Mucosa of stomach (tissue), 1 donor: ENCODE data around the gene XIAP.
"Not testable (repeated sequence)": the region's sequence is repeated elsewhere in the genome, so short reads cannot be mapped to it uniquely, and the experiment has no call there.

Source experiments
- H3K27me3 ChIP-seq: one replicate; pipeline ENCODE4 v1.7.0; 2013; ENCODE audit warnings: mild to moderate bottlenecking, low read length; ENCODE audit not compliant: control insufficient read depth, insufficient read depth
- H3K36me3 ChIP-seq: one replicate; pipeline ENCODE4 v1.7.0; 2013; ENCODE audit warnings: low read length; ENCODE audit not compliant: control insufficient read depth, insufficient read depth
- H3K4me1 ChIP-seq: one replicate; pipeline ENCODE4 v1.7.0; 2013; ENCODE audit warnings: mild to moderate bottlenecking, low read length; ENCODE audit not compliant: control insufficient read depth, insufficient read depth
- H3K4me3 ChIP-seq: one replicate; pipeline ENCODE4 v1.7.0; 2013; ENCODE audit warnings: low read length
- H3K9ac ChIP-seq: one replicate; pipeline ENCODE4 v1.7.0; 2013; ENCODE audit warnings: mild to moderate bottlenecking, low read length, moderate library complexity
- H3K9me3 ChIP-seq: one replicate; pipeline ENCODE4 v1.7.0; 2013; ENCODE audit warnings: mild to moderate bottlenecking, low read length, moderate library complexity; ENCODE audit not compliant: control insufficient read depth
- donor health status: Pancreatic carcinoma.

XIAP gene

GRCh38 chrX:123924186-123924585 lies 64.3 kb downstream of the XIAP start:
- Histone ChIP-seq H3K4me3 (no peak overlapping the region), H3K27me3 (no peaks in the 10 kb centered on the region), H3K9me3 (no peaks in the 10 kb centered on the region), H3K9ac (no peak overlapping the region), H3K36me3 (no peaks in the 10 kb centered on the region), H3K4me1 (no peaks in the 10 kb centered on the region)

- Histone ChIP-seq H3K9me3 (no peaks in the 10 kb centered on the region), H3K4me3 (no peak overlapping the region), H3K4me1 (no peaks in the 10 kb centered on the region), H3K9ac (no peak overlapping the region), H3K27me3 (no peaks in the 10 kb centered on the region), H3K36me3 (no peaks in the 10 kb centered on the region)
Measured at GRCh38 chrX:123927845-123928244, 68.0 kb downstream of the XIAP start.

- H3K9ac ChIP-seq, H3K27me3 ChIP-seq, H3K4me1 ChIP-seq, H3K9me3 ChIP-seq, H3K4me3 ChIP-seq, H3K36me3 ChIP-seq: not testable (repeated sequence)
Measured at GRCh38 chrX:123932055-123932454, 72.2 kb downstream of the XIAP start.

DNA sequence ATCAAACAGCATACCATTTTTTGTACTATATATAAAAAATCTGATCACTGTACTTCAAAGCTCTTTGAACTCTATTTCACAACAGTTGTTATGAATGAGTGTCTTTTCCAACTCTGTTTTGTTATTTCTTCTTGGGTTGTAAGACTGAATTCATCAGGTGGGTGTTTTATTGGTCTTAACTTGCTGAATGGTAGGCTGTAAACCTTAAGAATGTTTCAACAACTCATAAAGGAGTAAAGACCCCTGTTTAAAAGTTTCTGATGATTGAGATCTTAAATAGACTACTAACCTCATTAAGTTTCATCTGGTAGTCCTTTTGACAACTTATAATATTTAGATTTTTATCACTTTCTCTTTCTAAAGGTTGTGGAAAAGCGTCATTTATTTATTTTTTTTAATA lies 83.2 kb downstream of the XIAP start:
- Histone ChIP-seq H3K36me3 (no peaks in the 10 kb centered on the region), H3K9me3 (no peaks in the 10 kb centered on the region), H3K4me1 (no peaks in the 10 kb centered on the region), H3K4me3 (no peak overlapping the region), H3K27me3 (no peaks in the 10 kb centered on the region), H3K9ac (no peak overlapping the region)

- no peaks in the 10 kb centered on the region for H3K36me3 ChIP-seq
- no peak overlapping the region for H3K9ac ChIP-seq
- no peaks in the 10 kb centered on the region for H3K27me3 ChIP-seq
- H3K9me3 ChIP-seq: no peaks in the 10 kb centered on the region
- H3K4me1 ChIP-seq: no peaks in the 10 kb centered on the region
- no peak overlapping the region for H3K4me3 ChIP-seq
Measured at GRCh38 chrX:123943488-123943887, 83.6 kb downstream of the XIAP start.

GRCh38 chrX:123949846-123950245 lies 90.0 kb downstream of the XIAP start:
- H3K9me3 ChIP-seq: no peaks in the 10 kb centered on the region
- H3K27me3 ChIP-seq: no peaks in the 10 kb centered on the region
- H3K4me1 ChIP-seq: peaks cover 9% of the 10 kb centered on the region
- H3K36me3 ChIP-seq: no peaks in the 10 kb centered on the region
- no peak overlapping the region for H3K4me3 ChIP-seq
- H3K9ac ChIP-seq: no peak overlapping the region

GRCh38 chrX:123959281-123960063 lies 99.6 kb downstream of the XIAP start:
- peak overlapping the region; percentile 97 for H3K9ac ChIP-seq
- H3K27me3 ChIP-seq: no peaks in the 10 kb centered on the region
- peak overlapping the region; percentile 60 for H3K4me3 ChIP-seq
- no peaks in the 10 kb centered on the region for H3K9me3 ChIP-seq
- H3K4me1 ChIP-seq: no peaks in the 10 kb centered on the region
- no peaks in the 10 kb centered on the region for H3K36me3 ChIP-seq

DNA sequence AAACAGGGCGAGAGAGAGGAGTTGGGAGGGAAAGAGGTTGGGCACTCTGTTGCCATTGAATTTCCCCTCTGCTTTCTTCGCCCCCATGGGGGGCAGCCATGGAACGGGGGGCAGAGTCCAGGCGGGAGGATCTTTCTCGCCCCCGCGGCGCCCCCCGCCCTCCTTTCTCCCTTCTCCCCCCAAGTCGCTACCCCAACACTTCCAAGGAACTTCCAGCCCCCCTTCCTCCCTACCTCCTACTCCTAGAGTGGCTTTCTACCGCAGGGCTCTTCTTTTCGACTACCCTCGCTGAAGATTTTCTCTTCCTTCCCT lies 101.1 kb downstream of the XIAP start:
- no peaks in the 10 kb centered on the region for H3K27me3 ChIP-seq
- peak overlapping the region; percentile 99 for H3K9ac ChIP-seq
- peak overlapping the region; percentile 82 for H3K4me3 ChIP-seq
- H3K36me3 ChIP-seq: no peaks in the 10 kb centered on the region
- H3K9me3 ChIP-seq: no peaks in the 10 kb centered on the region
- H3K4me1 ChIP-seq: peaks cover 4% of the 10 kb centered on the region

GRCh38 chrX:123961268-123962005 lies 101.6 kb downstream of the XIAP start, which contains the start of gene STAG2:
TSS of gene STAG2 (plus strand) at chrX:123961706. CDS start at chrX:124022628, 60,922 bp downstream.
- H3K9ac ChIP-seq: peak within 1 kb of the TSS; percentile 99
- no peaks in the 10 kb centered on the region for H3K36me3 ChIP-seq
- H3K27me3 ChIP-seq: no peaks in the 10 kb centered on the region
- H3K4me3 ChIP-seq: peak within 1 kb of the TSS; percentile 82
- peaks cover 4% of the 10 kb centered on the region for H3K4me1 ChIP-seq
- no peaks in the 10 kb centered on the region for H3K9me3 ChIP-seq

DNA sequence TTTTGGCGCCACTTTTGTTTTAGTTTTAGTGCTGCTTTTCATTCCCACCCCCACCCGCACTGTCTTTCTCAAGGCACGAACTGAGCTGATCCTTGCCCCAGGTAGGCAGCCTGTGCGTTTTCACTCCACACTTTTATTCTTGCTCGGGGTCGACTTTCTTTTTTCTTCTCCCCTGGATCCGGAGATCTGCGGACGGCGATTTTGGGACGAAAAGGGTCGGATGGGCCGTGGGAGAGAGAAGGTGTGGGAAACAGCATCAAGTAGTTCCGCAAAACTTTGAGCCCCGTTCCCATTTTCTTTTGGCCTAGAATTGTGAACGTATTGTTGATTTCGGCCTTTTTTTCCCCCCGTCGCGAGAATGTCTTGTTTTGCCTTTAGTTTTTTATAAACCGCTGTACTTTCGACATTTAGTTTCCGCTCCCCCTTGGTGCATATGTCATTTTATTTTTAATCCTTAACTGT lies 102.2 kb downstream of the XIAP start:
- Histone ChIP-seq H3K36me3 (no peaks in the 10 kb centered on the region), H3K9me3 (no peaks in the 10 kb centered on the region), H3K9ac (peak overlapping the region; percentile 99), H3K4me3 (peak overlapping the region; percentile 55), H3K4me1 (peaks cover 4% of the 10 kb centered on the region), H3K27me3 (no peaks in the 10 kb centered on the region)

- Histone ChIP-seq H3K9ac (peak overlapping the region; percentile 99), H3K36me3 (no peaks in the 10 kb centered on the region)
Measured at GRCh38 chrX:123962794-123963373, 103.0 kb downstream of the XIAP start.

More at GRCh38 chrX:123962794-123963373, 103.0 kb downstream of the XIAP start:
- H3K27me3 ChIP-seq: no peaks in the 10 kb centered on the region
- peaks cover 4% of the 10 kb centered on the region for H3K4me1 ChIP-seq
- H3K9me3 ChIP-seq: no peaks in the 10 kb centered on the region
- peak overlapping the region; percentile 55 for H3K4me3 ChIP-seq
